K562 (cell line): ENCODE measurements around the gene ANKRD16. TPM values are rescaled to one million over a fixed set of nuclear protein-coding genes. Genes with fewer than 3 reads are reported as not detected.

Source experiments
- CXXC5 ChIP-seq: fragments of 250-450 bp; sonication (Bioruptor Pico); IDR thresholded peaks from 2 replicates; pipeline ENCODE4 v1.8.0; 2022; ENCODE audit warnings: inconsistent platforms, mild to moderate bottlenecking, moderate library complexity
- DACH1 ChIP-seq: fragments of 450-650 bp; IDR thresholded peaks from 2 replicates; pipeline ENCODE4 v1.6.1; 2018; ENCODE audit not compliant: partially characterized antibody
- ESRRA ChIP-seq: fragments of 450-650 bp; IDR thresholded peaks from 2 replicates; pipeline ENCODE4 v1.6.1; 2014; ENCODE audit warnings: low read depth, mild to moderate bottlenecking, moderate library complexity, borderline replicate concordance
- KAT2B ChIP-seq: IDR thresholded peaks from one replicate; pipeline ENCODE4 v1.6.1; 2012; ENCODE audit warnings: low read depth, mild to moderate bottlenecking, control low read depth, inconsistent platforms, low read length, moderate library complexity
- KAT7 ChIP-seq: sonication (generic); formaldehyde crosslinking; IDR thresholded peaks from 2 replicates; pipeline ENCODE4 v1.8.0; 2022; ENCODE audit warnings: missing genetic modification reagents, mild to moderate bottlenecking, borderline replicate concordance
- SIN3A ChIP-seq, 2 experiments: fragments of 150-350 bp in 1 of 2; IDR thresholded peaks; 2 replicates each; pipeline ENCODE4 v1.6.1; 2011 to 2016; ENCODE audit warnings: borderline replicate concordance in 2 of 2, low read depth in 2 of 2, low read length in 2 of 2, mild to moderate bottlenecking in 2 of 2, moderate library complexity in 2 of 2; ENCODE audit not compliant: control insufficient read depth in 1 of 2
- ZNF24 ChIP-seq: fragments of 450-650 bp; IDR thresholded peaks from 2 replicates; pipeline ENCODE4 v1.6.1; 2016
- ZNF444 ChIP-seq: fragments of 250-450 bp; sonication (Bioruptor Pico); IDR thresholded peaks from 2 replicates; pipeline ENCODE4 v1.4.0; 2020; ENCODE audit warnings: mild to moderate bottlenecking, moderate library complexity
- ZNF589 ChIP-seq: fragments of 200-800 bp; sonication (Bioruptor generic); IDR thresholded peaks from 2 replicates; pipeline ENCODE4 v1.6.1; 2016; ENCODE audit warnings: low read depth, missing genetic modification characterization, missing compliant biosample characterization
- ZNF696 ChIP-seq: fragments of 250-450 bp; sonication (Bioruptor Pico); conservative IDR thresholded peaks from 2 replicates; pipeline ENCODE4 v1.4.0; 2020; ENCODE audit warnings: mild to moderate bottlenecking, moderate library complexity
- polyA plus RNA-seq, 8 experiments: library from polyadenylated mRNA; depleted of rRNA in 4 of 8; stranded (reverse) in 5 of 8; unstranded in 3 of 8; fragments of >200 nt; fragmentation: Nextera tagmentation in 2 of 8; fragmentation: Illumina TruSeq in 1 of 8; extraction: Ambion mirVana in 2 of 8; extraction: Trizol in 1 of 8; gene quantifications; 2 replicates each; pipeline versions ENCODE4 v1.2.1 to v1.2.3, GENCODE V29; 2011 to 2014; ENCODE audit warnings: inconsistent platforms in 1 of 8, missing spikeins in 1 of 8
- total RNA-seq, 7 experiments: library from RNA; depleted of rRNA in 6 of 7; stranded (reverse); fragments of >200 nt in 6 of 7; fragmentation: Illumina TruSeq in 2 of 7; extraction: Trizol in 2 of 7; gene quantifications; 2 replicates each; pipeline versions ENCODE4 v1.2.1 to v1.2.3, GENCODE V29; 2011 to 2021; ENCODE audit warnings: low replicate concordance in 1 of 7
- TF ChIP-seq, protein P1 (sequence below): fragments of 250-450 bp; sonication (Bioruptor Pico); IDR thresholded peaks from 2 replicates; pipeline ENCODE4 v1.9.0; 2021; ENCODE audit warnings: mild to moderate bottlenecking, inconsistent platforms
- TF ChIP-seq, protein P2 (sequence below): fragments of 450-650 bp; IDR thresholded peaks from 2 replicates; pipeline ENCODE4 v1.6.1; 2017; ENCODE audit warnings: antibody characterized with exemption
- TF ChIP-seq, protein P3 (sequence below), 2 experiments: fragments of 450-650 bp; IDR thresholded peaks; 2 replicates each; pipeline ENCODE4 v1.6.1; 2016; ENCODE audit warnings: mild to moderate bottlenecking in 2 of 2, borderline replicate concordance in 1 of 2, low read depth in 1 of 2, moderate library complexity in 1 of 2

The ANKRD16 gene
- total and polyA plus RNA-seq, 9 of the 15 experiments (the other 6 are each of a cell fraction or from before 2014, with no cell fraction given): 1.5 to 16.0 (median 9.5) TPM

DNA sequence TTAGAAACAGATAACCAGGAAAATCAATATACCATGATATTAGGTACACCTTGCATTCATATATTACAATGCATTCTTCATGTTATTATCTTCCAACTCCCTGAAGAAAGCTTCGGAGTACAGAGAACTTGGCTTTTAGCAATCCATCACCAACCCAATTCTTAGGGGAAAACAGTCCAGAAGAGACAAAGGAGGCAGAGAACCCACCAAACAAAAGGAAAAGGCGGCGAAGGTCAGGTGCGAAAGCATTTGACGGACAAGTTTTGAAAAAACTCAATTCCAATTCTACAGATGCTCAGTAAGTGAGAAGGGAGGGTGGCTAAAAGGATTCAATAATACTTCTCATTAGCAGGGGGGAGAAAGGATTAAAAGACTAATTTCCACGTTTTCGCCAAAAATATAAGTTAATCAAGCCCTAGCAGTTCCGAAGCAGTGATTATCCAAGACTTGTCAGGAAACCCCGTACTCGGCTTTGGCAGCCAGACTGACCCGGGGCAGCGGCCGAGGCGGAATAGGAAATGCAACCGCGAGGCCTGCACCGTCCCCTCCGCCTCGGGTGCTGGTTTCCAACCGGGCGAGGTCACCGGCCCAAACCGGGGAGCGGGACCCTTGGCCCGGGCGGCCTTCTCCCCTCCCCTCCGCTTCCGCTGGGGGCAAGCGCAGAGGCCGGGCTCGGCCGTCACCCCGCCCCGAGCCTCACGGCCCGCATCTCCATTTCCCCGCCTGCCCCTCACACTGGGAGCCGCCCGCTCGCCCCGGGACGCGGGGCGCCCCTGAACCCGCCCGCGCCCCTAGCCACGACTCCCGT lies 77.2 kb downstream of the ANKRD16 start (continued):
- TF ChIP-seq, protein P1, sequence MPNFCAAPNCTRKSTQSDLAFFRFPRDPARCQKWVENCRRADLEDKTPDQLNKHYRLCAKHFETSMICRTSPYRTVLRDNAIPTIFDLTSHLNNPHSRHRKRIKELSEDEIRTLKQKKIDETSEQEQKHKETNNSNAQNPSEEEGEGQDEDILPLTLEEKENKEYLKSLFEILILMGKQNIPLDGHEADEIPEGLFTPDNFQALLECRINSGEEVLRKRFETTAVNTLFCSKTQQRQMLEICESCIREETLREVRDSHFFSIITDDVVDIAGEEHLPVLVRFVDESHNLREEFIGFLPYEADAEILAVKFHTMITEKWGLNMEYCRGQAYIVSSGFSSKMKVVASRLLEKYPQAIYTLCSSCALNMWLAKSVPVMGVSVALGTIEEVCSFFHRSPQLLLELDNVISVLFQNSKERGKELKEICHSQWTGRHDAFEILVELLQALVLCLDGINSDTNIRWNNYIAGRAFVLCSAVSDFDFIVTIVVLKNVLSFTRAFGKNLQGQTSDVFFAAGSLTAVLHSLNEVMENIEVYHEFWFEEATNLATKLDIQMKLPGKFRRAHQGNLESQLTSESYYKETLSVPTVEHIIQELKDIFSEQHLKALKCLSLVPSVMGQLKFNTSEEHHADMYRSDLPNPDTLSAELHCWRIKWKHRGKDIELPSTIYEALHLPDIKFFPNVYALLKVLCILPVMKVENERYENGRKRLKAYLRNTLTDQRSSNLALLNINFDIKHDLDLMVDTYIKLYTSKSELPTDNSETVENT (CRISPR knock-in tag): peak; percentile 37
- TF ChIP-seq, protein P2, sequence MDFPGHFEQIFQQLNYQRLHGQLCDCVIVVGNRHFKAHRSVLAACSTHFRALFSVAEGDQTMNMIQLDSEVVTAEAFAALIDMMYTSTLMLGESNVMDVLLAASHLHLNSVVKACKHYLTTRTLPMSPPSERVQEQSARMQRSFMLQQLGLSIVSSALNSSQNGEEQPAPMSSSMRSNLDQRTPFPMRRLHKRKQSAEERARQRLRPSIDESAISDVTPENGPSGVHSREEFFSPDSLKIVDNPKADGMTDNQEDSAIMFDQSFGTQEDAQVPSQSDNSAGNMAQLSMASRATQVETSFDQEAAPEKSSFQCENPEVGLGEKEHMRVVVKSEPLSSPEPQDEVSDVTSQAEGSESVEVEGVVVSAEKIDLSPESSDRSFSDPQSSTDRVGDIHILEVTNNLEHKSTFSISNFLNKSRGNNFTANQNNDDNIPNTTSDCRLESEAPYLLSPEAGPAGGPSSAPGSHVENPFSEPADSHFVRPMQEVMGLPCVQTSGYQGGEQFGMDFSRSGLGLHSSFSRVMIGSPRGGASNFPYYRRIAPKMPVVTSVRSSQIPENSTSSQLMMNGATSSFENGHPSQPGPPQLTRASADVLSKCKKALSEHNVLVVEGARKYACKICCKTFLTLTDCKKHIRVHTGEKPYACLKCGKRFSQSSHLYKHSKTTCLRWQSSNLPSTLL: no peak
- TF ChIP-seq ZNF696 (no peak), ZNF589 (CRISPR knock-in tag) (no peak), SIN3A (IDR thresholded peaks at IDR 0.05; ENCODE audit: borderline replicate concordance in 2 of 2, control insufficient read depth in 1 of 2, low read depth in 2 of 2, low read length in 2 of 2) (0 out of 4 replicates have a peak, but pooled peaks of 1 of the 2 experiments have one; percentile 11), DACH1 (no peak), KAT7 (CRISPR knock-in tag) (0 out of 2 replicates have a peak, but pooled peaks have one; percentile 44), ESRRA (no peak), ZNF444 (CRISPR knock-in tag) (no peak), CXXC5 (CRISPR knock-in tag) (no peak; the same call in none of the 2 replicates), ZNF24 (no peak), KAT2B (no peak)
- TF ChIP-seq, protein P3, sequence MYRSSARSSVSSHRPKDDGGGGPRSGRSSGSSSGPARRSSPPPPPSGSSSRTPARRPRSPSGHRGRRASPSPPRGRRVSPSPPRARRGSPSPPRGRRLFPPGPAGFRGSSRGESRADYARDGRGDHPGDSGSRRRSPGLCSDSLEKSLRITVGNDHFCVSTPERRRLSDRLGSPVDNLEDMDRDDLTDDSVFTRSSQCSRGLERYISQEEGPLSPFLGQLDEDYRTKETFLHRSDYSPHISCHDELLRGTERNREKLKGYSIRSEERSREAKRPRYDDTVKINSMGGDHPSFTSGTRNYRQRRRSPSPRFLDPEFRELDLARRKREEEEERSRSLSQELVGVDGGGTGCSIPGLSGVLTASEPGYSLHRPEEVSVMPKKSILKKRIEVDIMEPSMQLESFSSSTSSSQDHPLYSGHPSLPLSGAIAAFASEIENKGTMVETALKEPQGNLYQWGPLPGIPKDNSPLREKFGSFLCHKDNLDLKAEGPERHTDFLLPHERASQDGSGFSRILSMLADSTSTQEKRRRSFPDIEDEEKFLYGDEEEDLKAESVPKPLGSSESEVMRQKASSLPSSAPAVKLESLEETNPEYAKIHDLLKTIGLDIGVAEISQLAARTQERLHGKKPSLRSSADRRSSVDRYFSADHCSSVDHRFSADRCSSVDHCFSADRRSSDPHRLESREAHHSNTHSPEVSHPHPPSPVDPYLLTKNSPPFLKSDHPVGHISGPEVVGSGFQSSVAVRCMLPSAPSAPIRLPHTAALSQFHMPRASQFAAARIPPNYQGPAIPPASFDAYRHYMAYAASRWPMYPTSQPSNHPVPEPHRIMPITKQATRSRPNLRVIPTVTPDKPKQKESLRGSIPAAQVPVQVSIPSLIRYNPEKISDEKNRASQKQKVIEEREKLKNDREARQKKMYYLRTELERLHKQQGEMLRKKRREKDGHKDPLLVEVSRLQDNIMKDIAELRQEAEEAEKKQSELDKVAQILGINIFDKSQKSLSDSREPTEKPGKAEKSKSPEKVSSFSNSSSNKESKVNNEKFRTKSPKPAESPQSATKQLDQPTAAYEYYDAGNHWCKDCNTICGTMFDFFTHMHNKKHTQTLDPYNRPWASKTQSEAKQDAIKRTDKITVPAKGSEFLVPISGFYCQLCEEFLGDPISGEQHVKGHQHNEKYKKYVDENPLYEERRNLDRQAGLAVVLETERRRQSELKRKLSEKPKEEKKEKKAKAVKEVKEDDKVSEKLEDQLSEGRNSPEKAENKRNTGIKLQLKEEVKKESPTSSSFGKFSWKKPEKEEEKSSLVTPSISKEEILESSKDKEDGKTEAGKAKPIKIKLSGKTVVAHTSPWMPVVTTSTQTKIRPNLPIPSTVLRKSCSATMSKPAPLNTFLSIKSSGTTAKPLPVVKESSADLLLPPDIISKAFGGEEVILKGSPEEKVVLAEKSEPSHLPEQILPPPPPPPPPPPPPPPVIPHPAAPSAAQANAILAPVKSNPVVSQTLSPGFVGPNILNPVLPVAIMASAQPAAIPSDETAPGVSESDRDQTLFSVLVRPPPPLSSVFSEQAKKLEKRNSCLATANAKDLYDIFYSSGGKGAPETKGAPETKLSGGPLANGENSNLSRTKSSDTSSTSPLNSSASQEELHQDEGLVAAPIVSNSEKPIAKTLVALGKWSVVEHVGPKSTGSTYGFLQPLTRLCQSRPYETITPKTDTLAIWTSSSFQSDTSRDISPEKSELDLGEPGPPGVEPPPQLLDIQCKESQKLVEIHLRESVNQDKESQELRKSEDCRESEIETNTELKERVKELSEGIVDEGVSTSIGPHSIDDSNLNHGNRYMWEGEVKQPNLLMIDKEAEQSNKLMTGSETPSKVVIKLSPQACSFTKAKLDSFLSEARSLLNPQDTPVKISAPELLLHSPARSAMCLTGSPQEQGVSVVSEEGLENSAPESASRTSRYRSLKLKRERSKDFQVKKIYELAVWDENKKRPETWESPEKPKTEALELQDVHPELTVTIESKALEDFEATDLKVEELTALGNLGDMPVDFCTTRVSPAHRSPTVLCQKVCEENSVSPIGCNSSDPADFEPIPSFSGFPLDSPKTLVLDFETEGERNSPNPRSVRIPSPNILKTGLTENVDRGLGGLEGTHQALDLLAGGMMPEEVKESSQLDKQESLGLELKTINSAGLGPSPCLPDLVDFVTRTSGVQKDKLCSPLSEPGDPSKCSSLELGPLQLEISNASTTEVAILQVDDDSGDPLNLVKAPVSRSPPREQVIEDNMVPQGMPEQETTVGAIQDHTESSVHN (IDR thresholded peaks at IDR 0.05; ENCODE audit: borderline replicate concordance in 1 of 2, low read depth in 1 of 2): no peak
